Body of pancreas (tissue), 4 donors: ENCODE measurements around the gene PRM1. TPM values are rescaled to one million over a fixed set of nuclear protein-coding genes. Genes with fewer than 3 reads are reported as not detected.

Experiments
- ATAC-seq: fragments of 150-250 bp; one replicate; pipeline ENCODE4 v1.9.1; 2016
- DNase-seq, 4 donors: peaks; one replicate each; pipeline ENCODE4 v3.0.0-alpha.2; 2019
- H3K27ac ChIP-seq, 4 donors: fragments of 200-600 bp; sonication (generic); 1 replicate in 3 of 4; 2 replicates in 1 of 4; pipeline versions ENCODE4 v1.5.1 to v1.6.1; 2016 to 2019; ENCODE audit warnings: mild to moderate bottlenecking in 1 of 4, mixed read lengths in 1 of 4, moderate library complexity in 1 of 4
- H3K27me3 ChIP-seq, 2 donors: fragments of 200-600 bp; sonication (generic); one replicate each; pipeline ENCODE4 v1.6.0; 2016; ENCODE audit warnings: mild to moderate bottlenecking in 1 of 2
- H3K36me3 ChIP-seq, 2 donors: fragments of 200-600 bp; sonication (generic); replicated peaks in 1 of 2; 2 replicates each; pipeline ENCODE4 v1.5.1; 2016; ENCODE audit warnings: low read depth in 2 of 2; ENCODE audit not compliant: insufficient read depth in 1 of 2
- H3K4me1 ChIP-seq: fragments of 200-600 bp; sonication (generic); one replicate; pipeline ENCODE4 v1.6.0; 2016
- H3K4me3 ChIP-seq, 2 donors: fragments of 200-600 bp; sonication (generic); 1 replicate in 1 of 2; 2 replicates in 1 of 2; pipeline ENCODE4 v1.5.1; 2016 to 2019
- H3K9me3 ChIP-seq, 3 donors: fragments of 200-600 bp; sonication (generic); 1 replicate in 2 of 3; 2 replicates in 1 of 3; pipeline ENCODE4 v1.5.1; 2016
- POLR2A ChIP-seq, 3 donors: fragments of 450-650 bp; IDR thresholded peaks; one replicate each; pipeline ENCODE4 v1.6.1; 2016; ENCODE audit warnings: antibody characterized with exemption in 3 of 3, mild to moderate bottlenecking in 2 of 3
- WGBS, 2 donors: methylation state at CpG; one replicate each; pipeline ENCODE4 v1.1.5; 2017; 5-methylcytosine and 5-hydroxymethylcytosine counted together
- intact Hi-C: fragments of 100-400 bp; cut with DNase I; formaldehyde crosslinking; loops from one replicate; pipeline ENCODE4 v1.15.1; 2023
- total RNA-seq, 2 donors: library from RNA; depleted of rRNA; stranded (reverse); fragments of >200 nt; gene quantifications; one replicate each; pipeline ENCODE4 v1.1.0, GENCODE V29; 2016
- TF ChIP-seq, protein P1 (sequence below), 7 experiments: fragments of 450-650 bp in 4 of 7; fragments of 200-600 bp in 3 of 7; sonication (generic) in 3 of 7; IDR thresholded peaks; one replicate each; pipeline ENCODE4 v1.5.1; 2016 to 2019; ENCODE audit warnings: antibody characterized with exemption in 7 of 7

Gene PRM1
- total RNA-seq, 2 donors from 2014 or later, result not detected

DNA sequence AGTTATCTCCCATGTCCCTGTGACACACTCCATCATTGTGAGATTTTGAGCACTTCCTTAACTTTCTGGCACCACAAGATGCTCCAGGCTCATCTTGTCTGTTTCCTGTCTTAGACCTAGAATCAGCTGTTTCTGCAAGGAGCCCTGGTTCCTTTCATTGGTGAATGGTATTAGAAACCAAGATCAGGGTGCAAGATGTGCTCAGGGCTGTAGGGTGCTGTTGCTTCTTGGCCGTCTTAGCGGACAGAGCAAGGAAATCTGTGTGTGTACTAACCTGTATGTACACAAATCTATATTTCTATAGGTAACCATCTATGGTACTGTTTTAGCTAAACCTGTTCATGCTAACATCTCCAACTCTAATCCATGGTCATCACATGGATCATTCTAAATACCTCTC lies 8.1 kb upstream of the PRM1 start:
- H3K4me3 ChIP-seq, result no peak overlapping the region
- ATAC-seq (no peak), DNase-seq (no peak)
- TF ChIP-seq, protein P1, sequence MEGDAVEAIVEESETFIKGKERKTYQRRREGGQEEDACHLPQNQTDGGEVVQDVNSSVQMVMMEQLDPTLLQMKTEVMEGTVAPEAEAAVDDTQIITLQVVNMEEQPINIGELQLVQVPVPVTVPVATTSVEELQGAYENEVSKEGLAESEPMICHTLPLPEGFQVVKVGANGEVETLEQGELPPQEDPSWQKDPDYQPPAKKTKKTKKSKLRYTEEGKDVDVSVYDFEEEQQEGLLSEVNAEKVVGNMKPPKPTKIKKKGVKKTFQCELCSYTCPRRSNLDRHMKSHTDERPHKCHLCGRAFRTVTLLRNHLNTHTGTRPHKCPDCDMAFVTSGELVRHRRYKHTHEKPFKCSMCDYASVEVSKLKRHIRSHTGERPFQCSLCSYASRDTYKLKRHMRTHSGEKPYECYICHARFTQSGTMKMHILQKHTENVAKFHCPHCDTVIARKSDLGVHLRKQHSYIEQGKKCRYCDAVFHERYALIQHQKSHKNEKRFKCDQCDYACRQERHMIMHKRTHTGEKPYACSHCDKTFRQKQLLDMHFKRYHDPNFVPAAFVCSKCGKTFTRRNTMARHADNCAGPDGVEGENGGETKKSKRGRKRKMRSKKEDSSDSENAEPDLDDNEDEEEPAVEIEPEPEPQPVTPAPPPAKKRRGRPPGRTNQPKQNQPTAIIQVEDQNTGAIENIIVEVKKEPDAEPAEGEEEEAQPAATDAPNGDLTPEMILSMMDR (IDR thresholded peaks at IDR 0.05), result no peak
- no peak for TF ChIP-seq POLR2A (IDR thresholded peaks at IDR 0.05)
- 95 to 96% methylated on average over 2 of the region's 2 CpGs for WGBS, 2 donors
- H3K27me3 ChIP-seq, result no peaks in the 10 kb centered on the region
- no peaks in the 10 kb centered on the region for H3K4me1 ChIP-seq
- intact Hi-C loops, result loop anchor here (10.0 kb wide), 1 partner anchor 64 kb away; no protein-coding TSS in a partner anchor
- no peak overlapping the region for H3K27ac ChIP-seq
- no peaks in the 10 kb centered on the region for H3K9me3 ChIP-seq
- H3K36me3 ChIP-seq, result no peaks in the 10 kb centered on the region

DNA sequence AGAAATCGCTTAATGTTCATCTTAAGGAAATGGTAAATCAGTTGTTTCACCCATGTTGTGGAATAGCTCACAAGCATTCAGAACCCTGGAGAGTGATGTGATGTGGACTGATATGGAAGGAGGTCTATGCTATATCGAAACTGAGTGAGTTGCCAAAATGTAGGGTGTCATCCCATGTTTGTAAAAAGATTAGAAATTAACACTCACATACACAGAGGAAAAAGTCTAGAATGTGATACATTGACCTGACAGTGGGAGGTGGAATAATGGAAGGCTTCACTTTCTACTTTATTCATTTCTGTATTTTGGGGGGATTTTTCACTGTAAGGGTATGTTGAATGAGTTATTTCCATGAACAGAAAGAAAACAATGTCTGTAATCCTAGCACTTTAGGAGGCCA lies 4.7 kb upstream of the PRM1 start:
- no peaks in the 10 kb centered on the region for H3K4me1 ChIP-seq
- no peak overlapping the region for H3K4me3 ChIP-seq
- no peaks in the 10 kb centered on the region for H3K9me3 ChIP-seq
- no peak overlapping the region for H3K27ac ChIP-seq
- WGBS, 2 donors, result 72 to 79% methylated on average over 2 of the region's 2 CpGs
- H3K27me3 ChIP-seq, result no peaks in the 10 kb centered on the region
- intact Hi-C loops, result loop anchor here (10.0 kb wide), 1 partner anchor 61 kb away; no protein-coding TSS in a partner anchor
- TF ChIP-seq, protein P1 (IDR thresholded peaks at IDR 0.05), result no peak
- no peak for TF ChIP-seq POLR2A (IDR thresholded peaks at IDR 0.05)
- DNase-seq (no peak), ATAC-seq (no peak)
- no peaks in the 10 kb centered on the region for H3K36me3 ChIP-seq

DNA sequence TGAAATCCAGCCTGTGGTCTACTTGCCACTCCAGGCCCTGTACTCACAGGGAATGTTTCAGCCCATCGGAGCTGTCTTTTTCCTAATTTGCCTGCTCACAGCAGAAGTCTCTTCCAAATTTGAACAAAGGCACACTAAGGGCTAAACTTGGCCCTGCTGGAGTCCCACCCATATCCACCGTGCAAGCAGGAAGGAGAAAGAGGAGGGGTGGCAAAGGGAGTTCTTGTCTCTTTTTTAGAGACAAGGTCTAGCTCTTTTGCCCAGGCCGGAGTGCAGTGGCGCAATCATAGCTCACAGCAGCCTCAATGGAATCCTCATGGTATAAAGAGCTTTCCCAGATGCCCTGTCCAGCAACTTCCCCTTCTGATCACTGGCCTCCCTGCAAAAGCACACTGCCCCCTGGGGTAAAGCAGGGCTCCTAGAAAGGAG lies 2.7 kb upstream of the PRM1 start:
- intact Hi-C loops, result loop anchor here (10.0 kb wide), 1 partner anchor 59 kb away; no protein-coding TSS in a partner anchor
- 70 to 85% methylated on average over 4 of the region's 4 CpGs for WGBS, 2 donors
- TF ChIP-seq, protein P1 (IDR thresholded peaks at IDR 0.05), result no peak
- TF ChIP-seq POLR2A (IDR thresholded peaks at IDR 0.05), result no peak
- Histone ChIP-seq H3K4me1 (no peaks in the 10 kb centered on the region), H3K27ac (no peak overlapping the region), H3K36me3 (no peaks in the 10 kb centered on the region), H3K4me3 (no peak overlapping the region), H3K9me3 (no peaks in the 10 kb centered on the region), H3K27me3 (no peaks in the 10 kb centered on the region)
- no peak for DNase-seq
- no peak for ATAC-seq

DNA sequence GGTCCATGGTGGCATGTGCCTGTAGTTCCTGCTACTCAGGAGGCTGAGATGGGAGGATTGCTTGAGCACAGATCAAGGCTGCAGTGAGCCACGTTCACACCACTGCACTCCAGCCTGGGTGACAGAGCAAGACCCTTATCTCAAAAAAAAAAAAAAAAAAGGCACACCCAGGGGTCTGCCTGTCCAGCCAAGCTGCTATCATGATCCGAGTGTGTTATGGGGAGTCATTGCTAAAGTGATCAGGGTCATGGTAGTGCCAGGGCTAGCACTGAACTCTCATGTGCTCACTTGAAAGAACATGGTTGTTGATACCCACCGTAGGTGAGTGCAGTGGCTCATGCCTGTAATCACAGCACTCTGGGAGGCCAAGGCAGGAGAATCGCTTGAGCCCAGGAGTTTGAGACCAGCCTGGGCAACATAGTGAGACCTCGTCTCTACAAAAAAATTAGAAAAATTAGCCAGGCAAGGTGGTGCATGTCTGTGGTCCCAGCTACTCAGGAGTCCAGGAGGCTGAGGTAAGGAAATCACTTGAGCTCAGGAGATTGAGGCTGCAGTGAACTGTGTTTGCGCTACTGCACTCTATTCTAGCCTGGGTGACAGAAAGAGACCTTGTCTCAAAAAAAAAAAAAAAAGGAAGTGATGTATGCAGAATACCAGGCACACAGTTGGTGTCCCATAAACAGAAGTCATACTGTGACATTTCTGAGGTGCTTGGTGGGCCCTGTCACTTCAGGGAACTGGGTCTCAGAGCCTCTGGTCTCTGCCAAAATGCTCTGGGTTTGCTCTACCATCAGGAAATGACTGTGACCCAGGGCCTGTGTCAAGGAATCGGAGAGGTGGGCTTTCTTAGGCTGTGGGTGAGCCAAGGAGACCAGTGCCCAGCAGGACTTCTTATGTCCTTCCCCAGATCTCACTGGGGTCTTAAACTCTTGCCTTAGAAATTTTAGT lies 2.2 kb downstream of the PRM1 start:
- no peak for ATAC-seq
- WGBS, 2 donors, result 74 to 86% methylated on average over 6 to 7 of the region's 7 CpGs
- intact Hi-C loops, result no loop called here
- Histone ChIP-seq H3K4me3 (no peak overlapping the region), H3K27ac (no peak overlapping the region), H3K4me1 (no peaks in the 10 kb centered on the region), H3K36me3 (no peaks in the 10 kb centered on the region), H3K9me3 (no peaks in the 10 kb centered on the region), H3K27me3 (no peaks in the 10 kb centered on the region)
- TF ChIP-seq POLR2A (IDR thresholded peaks at IDR 0.05), result no peak
- TF ChIP-seq, protein P1 (IDR thresholded peaks at IDR 0.05), result no peak
- DNase-seq, result no peak
